Prostate gland (tissue), 2 donors: Measurements from ENCODE around the gene HMG20B.

Experiments used
- CTCF ChIP-seq, 4 experiments: fragments of 200-600 bp in 2 of 4; fragments of 450-650 bp in 2 of 4; sonication (generic) in 2 of 4; IDR thresholded peaks; 1 replicate in 3 of 4; 2 replicates in 1 of 4; pipeline ENCODE4 v1.5.1; 2016 to 2019; ENCODE audit warnings: antibody characterized with exemption in 4 of 4, mild to moderate bottlenecking in 2 of 4, moderate library complexity in 2 of 4
- POLR2A ChIP-seq: fragments of 450-650 bp; IDR thresholded peaks from one replicate; pipeline ENCODE4 v1.6.1; 2016; ENCODE audit warnings: antibody characterized with exemption, mild to moderate bottlenecking

GRCh38 chr19:3606174-3606689, 33.5 kb downstream of the HMG20B start:
- TF ChIP-seq CTCF (IDR thresholded peaks at IDR 0.05) (no peak), POLR2A (no peak)
